WERI-Rb-1 (cell line): ENCODE results near the gene TAF11L10.
"Not testable (repeated sequence)": the region's sequence is repeated elsewhere in the genome, so short reads cannot be mapped to it uniquely, and the experiment has no call there.

Experiments
- DNase-seq: peaks from one replicate; pipeline ENCODE4 v3.0.0-alpha.2; 2020
- H3K27ac ChIP-seq: fragments of 250-450 bp; sonication (Bioruptor Pico); 2 replicates; pipeline ENCODE4 v1.5.1; 2020; ENCODE audit warnings: mild to moderate bottlenecking, moderate library complexity
- H3K27me3 ChIP-seq: fragments of 250-450 bp; sonication (Bioruptor Pico); 2 replicates; pipeline ENCODE4 v1.5.1; 2021; ENCODE audit warnings: mild to moderate bottlenecking, low read depth, moderate library complexity; ENCODE audit not compliant: insufficient read depth, severe bottlenecking
- H3K36me3 ChIP-seq: fragments of 250-450 bp; sonication (Bioruptor Pico); 2 replicates; pipeline ENCODE4 v1.5.1; 2020; ENCODE audit warnings: mild to moderate bottlenecking, moderate library complexity
- H3K4me3 ChIP-seq: 2 replicates; pipeline ENCODE4 v1.5.1; 2011; ENCODE audit warnings: low read depth, mild to moderate bottlenecking, control low read depth, low read length
- H3K9me3 ChIP-seq: fragments of 250-450 bp; sonication (Bioruptor Pico); 2 replicates; pipeline ENCODE4 v1.5.1; 2021; ENCODE audit warnings: mild to moderate bottlenecking, moderate library complexity; ENCODE audit not compliant: severe bottlenecking
- CTCF ChIP-seq: IDR thresholded peaks from 2 replicates; pipeline ENCODE4 v1.5.1; 2011; ENCODE audit warnings: low read depth, mild to moderate bottlenecking, control low read depth, inconsistent platforms, low read length

Gene TAF11L10

GRCh38 chr5:17597728-17598127, at the start of gene TAF11L10:
Gene TAF11L10 (minus strand): TSS chr5:17597828.
- not testable (repeated sequence) for H3K9me3 ChIP-seq, H3K27ac ChIP-seq, H3K27me3 ChIP-seq, H3K36me3 ChIP-seq, DNase-seq, H3K4me3 ChIP-seq

- no peak for TF ChIP-seq CTCF
- Histone ChIP-seq H3K4me3 (no peak within 1 kb of the TSS), H3K9me3 (no peaks in the 10 kb centered on the region), H3K27me3 (no peaks in the 10 kb centered on the region), H3K36me3 (no peaks in the 10 kb centered on the region), H3K27ac (no peak within 1 kb of the TSS)
- no peak for DNase-seq
Observed at GRCh38 chr5:17634160-17634559, 36.5 kb upstream of the TAF11L10 start, which contains the start of gene TAF11L14. Gene TAF11L14 (plus strand): TSS chr5:17634460.

GRCh38 chr5:17631788-17632187, 34.2 kb upstream of the TAF11L10 start, which contains the start of gene TAF11L13:
Gene TAF11L13 (plus strand): TSS chr5:17632088.
- not testable (repeated sequence) for H3K27me3 ChIP-seq, H3K4me3 ChIP-seq, DNase-seq, H3K9me3 ChIP-seq, H3K36me3 ChIP-seq, H3K27ac ChIP-seq

GRCh38 chr5:17625686-17626085, 28.1 kb upstream of the TAF11L10 start:
- Histone ChIP-seq H3K27ac (no peak overlapping the region), H3K36me3 (no peaks in the 10 kb centered on the region), H3K9me3 (no peaks in the 10 kb centered on the region), H3K27me3 (no peaks in the 10 kb centered on the region), H3K4me3 (no peak overlapping the region)
- no peak for DNase-seq
- TF ChIP-seq CTCF: no peak

- Histone ChIP-seq H3K27me3 (no peaks in the 10 kb centered on the region), H3K4me3 (no peak overlapping the region), H3K36me3 (no peaks in the 10 kb centered on the region), H3K27ac (no peak overlapping the region), H3K9me3 (no peaks in the 10 kb centered on the region)
- DNase-seq: no peak
- peak; percentile 59 for TF ChIP-seq CTCF
Observed at GRCh38 chr5:17620627-17621026, 23.0 kb upstream of the TAF11L10 start.

GRCh38 chr5:17619354-17619753, 21.7 kb upstream of the TAF11L10 start:
- Histone ChIP-seq H3K27ac (no peak overlapping the region), H3K27me3 (no peaks in the 10 kb centered on the region), H3K36me3 (no peaks in the 10 kb centered on the region), H3K4me3 (no peak overlapping the region), H3K9me3 (no peaks in the 10 kb centered on the region)
- no peak for TF ChIP-seq CTCF
- no peak for DNase-seq

- Histone ChIP-seq H3K27me3 (no peaks in the 10 kb centered on the region), H3K4me3 (no peak overlapping the region)
- no peak for TF ChIP-seq CTCF
Observed at GRCh38 chr5:17614872-17615605, 17.4 kb upstream of the TAF11L10 start.

GRCh38 chr5:17610092-17610491, 12.5 kb upstream of the TAF11L10 start, which contains the start of gene TAF11L12:
Gene TAF11L12 (plus strand): TSS chr5:17610392.
- H3K9me3 ChIP-seq, H3K4me3 ChIP-seq, H3K36me3 ChIP-seq, H3K27ac ChIP-seq, H3K27me3 ChIP-seq, DNase-seq: not testable (repeated sequence)

More at GRCh38 chr5:17614872-17615605, 17.4 kb upstream of the TAF11L10 start:
- H3K36me3 ChIP-seq: no peaks in the 10 kb centered on the region
- no peak overlapping the region for H3K27ac ChIP-seq
- DNase-seq: no peak
- no peaks in the 10 kb centered on the region for H3K9me3 ChIP-seq

- H3K4me3 ChIP-seq, H3K27ac ChIP-seq, H3K9me3 ChIP-seq, H3K27me3 ChIP-seq, H3K36me3 ChIP-seq, DNase-seq: not testable (repeated sequence)
Observed at GRCh38 chr5:17607461-17607860, 9.8 kb upstream of the TAF11L10 start.
